ENCODE data around the gene MGA.

Gene MGA

GRCh38 chr15:41629883-41630282 is 30.3 kb upstream of the MGA start:
- H3K4me3 ChIP-seq (ENCODE audit: low read depth, low read length): no peak overlapping the region
- in situ Hi-C loops (cut with HindIII; ENCODE audit: low sequenced_read_pairs): no loop called here
- TF ChIP-seq CTCF (IDR thresholded peaks at IDR 0.05; ENCODE audit: low read depth, low read length, missing control alignments): no peak
- DNase-seq (ENCODE audit: low read depth): no peak

GRCh38 chr15:41630616-41631217 is 29.5 kb upstream of the MGA start:
- no peak overlapping the region for H3K4me3 ChIP-seq (ENCODE audit: low read depth, low read length)
- no peak for DNase-seq (ENCODE audit: low read depth)
- no peak for TF ChIP-seq CTCF (IDR thresholded peaks at IDR 0.05; ENCODE audit: low read depth, low read length, missing control alignments)
- in situ Hi-C loops (cut with HindIII; ENCODE audit: low sequenced_read_pairs): no loop called here

- no peak overlapping the region for H3K4me3 ChIP-seq (ENCODE audit: low read depth, low read length)
- in situ Hi-C loops (cut with HindIII; ENCODE audit: low sequenced_read_pairs): no loop called here
- no peak for TF ChIP-seq CTCF (IDR thresholded peaks at IDR 0.05; ENCODE audit: low read depth, low read length, missing control alignments)
- no peak for DNase-seq (ENCODE audit: low read depth)
Measured at GRCh38 chr15:41631880-41632470, 28.2 kb upstream of the MGA start.

GRCh38 chr15:41633609-41634008 is 26.6 kb upstream of the MGA start:
- no peak overlapping the region for H3K4me3 ChIP-seq (ENCODE audit: low read depth, low read length)
- TF ChIP-seq CTCF (IDR thresholded peaks at IDR 0.05; ENCODE audit: low read depth, low read length, missing control alignments): no peak
- no peak for DNase-seq (ENCODE audit: low read depth)
- in situ Hi-C loops (cut with HindIII; ENCODE audit: low sequenced_read_pairs): no loop called here

GRCh38 chr15:41634072-41634626 is 26.1 kb upstream of the MGA start:
- TF ChIP-seq CTCF (IDR thresholded peaks at IDR 0.05; ENCODE audit: low read depth, low read length, missing control alignments): no peak
- in situ Hi-C loops (cut with HindIII; ENCODE audit: low sequenced_read_pairs): no loop called here
- no peak overlapping the region for H3K4me3 ChIP-seq (ENCODE audit: low read depth, low read length)
- no peak for DNase-seq (ENCODE audit: low read depth)

- no peak for TF ChIP-seq CTCF (IDR thresholded peaks at IDR 0.05; ENCODE audit: low read depth, low read length, missing control alignments)
- in situ Hi-C loops (cut with HindIII; ENCODE audit: low sequenced_read_pairs): no loop called here
- DNase-seq (ENCODE audit: low read depth): no peak
- H3K4me3 ChIP-seq (ENCODE audit: low read depth, low read length): no peak overlapping the region
Measured at GRCh38 chr15:41637086-41637485, 23.1 kb upstream of the MGA start.

All from astrocyte of the cerebellum (primary cell).